SK-N-SH treated with all-trans-retinoic acid at 6 μM for 48 hours (cell line): ENCODE data around the gene ABCC11.

Experiments used
- ATAC-seq: fragments of 200-7000 bp; cut with Tn5 transposase; 3 replicates; pipeline ENCODE4 v1.9.1; 2020; ENCODE audit warnings: mild to moderate bottlenecking, moderate library complexity
- ARNTL ChIP-seq: fragments of 450-650 bp; formaldehyde crosslinking; IDR thresholded peaks from 2 replicates; pipeline ENCODE4 v1.5.0; 2020; ENCODE audit warnings: low read depth, mild to moderate bottlenecking, moderate library complexity, borderline replicate concordance
- CREB5 ChIP-seq: fragments of 250-450 bp; sonication (Bioruptor Pico); IDR thresholded peaks from 2 replicates; pipeline ENCODE4 v1.5.1; 2020; ENCODE audit warnings: low read depth, mild to moderate bottlenecking, moderate library complexity
- CSDC2 ChIP-seq: fragments of 250-450 bp; sonication (Bioruptor Pico); IDR thresholded peaks from 2 replicates; pipeline ENCODE4 v1.5.0; 2020; ENCODE audit warnings: mild to moderate bottlenecking, moderate library complexity
- CSRNP3 ChIP-seq: fragments of 250-450 bp; sonication (Bioruptor Pico); IDR thresholded peaks from 2 replicates; pipeline ENCODE4 v1.5.1; 2021; ENCODE audit warnings: mild to moderate bottlenecking, moderate library complexity
- ESRRG ChIP-seq: fragments of 250-450 bp; sonication (Bioruptor Pico); IDR thresholded peaks from 2 replicates; pipeline ENCODE4 v1.6.1; 2021; ENCODE audit warnings: mild to moderate bottlenecking
- GLIS3 ChIP-seq: fragments of 250-450 bp; sonication (Bioruptor Pico); IDR thresholded peaks from 2 replicates; pipeline ENCODE4 v1.5.0; 2020; ENCODE audit warnings: mild to moderate bottlenecking, moderate library complexity
- ISL1 ChIP-seq: fragments of 250-450 bp; sonication (Bioruptor Pico); IDR thresholded peaks from 2 replicates; pipeline ENCODE4 v2.1.2; 2022; ENCODE audit warnings: mild to moderate bottlenecking, moderate library complexity
- OSR1 ChIP-seq: fragments of 250-450 bp; sonication (Bioruptor Pico); IDR thresholded peaks from 2 replicates; pipeline ENCODE4 v1.8.0; 2022; ENCODE audit warnings: moderate library complexity, mild to moderate bottlenecking, inconsistent platforms
- POU6F1 ChIP-seq: fragments of 250-450 bp; sonication (Bioruptor Pico); IDR thresholded peaks from 2 replicates; pipeline ENCODE4 v1.8.0; 2021; ENCODE audit warnings: low read depth, mild to moderate bottlenecking, moderate library complexity, borderline replicate concordance
- PPARA ChIP-seq: fragments of 250-450 bp; sonication (Bioruptor Pico); IDR thresholded peaks from 2 replicates; pipeline ENCODE4 v1.5.0; 2020; ENCODE audit warnings: mild to moderate bottlenecking, borderline replicate concordance
- RARB ChIP-seq: fragments of 250-450 bp; sonication (Bioruptor Pico); IDR thresholded peaks from 2 replicates; pipeline ENCODE4 v1.8.0; 2021; ENCODE audit warnings: mild to moderate bottlenecking, moderate library complexity
- SNAI2 ChIP-seq: fragments of 250-450 bp; sonication (Bioruptor Pico); IDR thresholded peaks from 2 replicates; pipeline ENCODE4 v1.5.0; 2020; ENCODE audit warnings: mild to moderate bottlenecking, moderate library complexity
- TCF4 ChIP-seq: fragments of 250-450 bp; sonication (Bioruptor Pico); IDR thresholded peaks from 2 replicates; pipeline ENCODE4 v1.8.0; 2021; ENCODE audit warnings: mild to moderate bottlenecking, moderate library complexity, borderline replicate concordance
- TSHZ2 ChIP-seq: fragments of 250-450 bp; sonication (Bioruptor Pico); IDR thresholded peaks from 2 replicates; pipeline ENCODE4 v1.5.0; 2020; ENCODE audit warnings: mild to moderate bottlenecking, moderate library complexity
- ZC3H10 ChIP-seq: fragments of 250-450 bp; sonication (Bioruptor Pico); IDR thresholded peaks from 2 replicates; pipeline ENCODE4 v1.5.1; 2021; ENCODE audit warnings: mild to moderate bottlenecking, moderate library complexity
- ZFP3 ChIP-seq: fragments of 250-450 bp; sonication (Bioruptor Pico); IDR thresholded peaks from 2 replicates; pipeline ENCODE4 v1.5.0; 2020; ENCODE audit warnings: mild to moderate bottlenecking, moderate library complexity
- ZFP30 ChIP-seq: fragments of 450-650 bp; formaldehyde crosslinking; IDR thresholded peaks from 2 replicates; pipeline ENCODE4 v1.5.0; 2022; ENCODE audit warnings: mild to moderate bottlenecking, moderate library complexity
- ZNF565 ChIP-seq: fragments of 450-650 bp; formaldehyde crosslinking; conservative IDR thresholded peaks from 2 replicates; pipeline ENCODE4 v1.5.0; 2020; ENCODE audit warnings: low read depth, mild to moderate bottlenecking, moderate library complexity
- ZNF70 ChIP-seq: fragments of 450-650 bp; formaldehyde crosslinking; IDR thresholded peaks from 2 replicates; pipeline ENCODE4 v1.5.0; 2020; ENCODE audit warnings: mild to moderate bottlenecking, moderate library complexity
- ZNF8 ChIP-seq: fragments of 450-650 bp; formaldehyde crosslinking; IDR thresholded peaks from 2 replicates; pipeline ENCODE4 v1.5.0; 2020; ENCODE audit warnings: mild to moderate bottlenecking, moderate library complexity
- TF ChIP-seq, protein P1 (sequence below): fragments of 250-450 bp; sonication (Bioruptor Pico); IDR thresholded peaks from 2 replicates; pipeline ENCODE4 v1.8.0; 2020; ENCODE audit warnings: mild to moderate bottlenecking, moderate library complexity, borderline replicate concordance

Gene ABCC11

GRCh38 chr16:48269011-48269410 lies 21.7 kb upstream of the ABCC11 start:
- no peak for ATAC-seq
- TF ChIP-seq SNAI2 (CRISPR knock-in tag) (no peak), RARB (no peak), CSDC2 (CRISPR knock-in tag) (no peak), ZFP30 (CRISPR knock-in tag) (no peak), ARNTL (no peak), POU6F1 (CRISPR knock-in tag) (no peak), PPARA (no peak), ZC3H10 (no peak), TCF4 (CRISPR knock-in tag) (no peak), TSHZ2 (no peak), ESRRG (CRISPR knock-in tag) (no peak), GLIS3 (CRISPR knock-in tag) (no peak), ZNF8 (CRISPR knock-in tag) (no peak), ISL1 (CRISPR knock-in tag) (no peak), CSRNP3 (CRISPR knock-in tag) (no peak), CREB5 (CRISPR knock-in tag) (no peak)
- TF ChIP-seq, protein P1, sequence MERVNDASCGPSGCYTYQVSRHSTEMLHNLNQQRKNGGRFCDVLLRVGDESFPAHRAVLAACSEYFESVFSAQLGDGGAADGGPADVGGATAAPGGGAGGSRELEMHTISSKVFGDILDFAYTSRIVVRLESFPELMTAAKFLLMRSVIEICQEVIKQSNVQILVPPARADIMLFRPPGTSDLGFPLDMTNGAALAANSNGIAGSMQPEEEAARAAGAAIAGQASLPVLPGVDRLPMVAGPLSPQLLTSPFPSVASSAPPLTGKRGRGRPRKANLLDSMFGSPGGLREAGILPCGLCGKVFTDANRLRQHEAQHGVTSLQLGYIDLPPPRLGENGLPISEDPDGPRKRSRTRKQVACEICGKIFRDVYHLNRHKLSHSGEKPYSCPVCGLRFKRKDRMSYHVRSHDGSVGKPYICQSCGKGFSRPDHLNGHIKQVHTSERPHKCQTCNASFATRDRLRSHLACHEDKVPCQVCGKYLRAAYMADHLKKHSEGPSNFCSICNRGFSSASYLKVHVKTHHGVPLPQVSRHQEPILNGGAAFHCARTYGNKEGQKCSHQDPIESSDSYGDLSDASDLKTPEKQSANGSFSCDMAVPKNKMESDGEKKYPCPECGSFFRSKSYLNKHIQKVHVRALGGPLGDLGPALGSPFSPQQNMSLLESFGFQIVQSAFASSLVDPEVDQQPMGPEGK (CRISPR knock-in tag) = no peak

GRCh38 chr16:48262631-48263030 lies 15.3 kb upstream of the ABCC11 start:
- ATAC-seq = no peak
- TF ChIP-seq GLIS3 (CRISPR knock-in tag) (no peak), ZNF565 (CRISPR knock-in tag) (no peak), TSHZ2 (no peak), ZFP3 (CRISPR knock-in tag) (no peak), ZNF8 (CRISPR knock-in tag) (no peak), POU6F1 (CRISPR knock-in tag) (no peak), OSR1 (no peak), ZNF70 (no peak), ZFP30 (CRISPR knock-in tag) (no peak), ARNTL (no peak), TCF4 (CRISPR knock-in tag) (no peak), ZC3H10 (no peak)
- TF ChIP-seq, protein P1 (CRISPR knock-in tag) = no peak
